Measurements from ENCODE around the gene HPDL.

HPDL gene

GRCh38 chr1:45335855-45336324 lies 9.2 kb downstream of the HPDL start:
- TF ChIP-seq OSR1 (CRISPR knock-in tag; IDR thresholded peaks at IDR 0.05), result no peak
- no peak for TF ChIP-seq ZNF565 (CRISPR knock-in tag; conservative IDR thresholded peaks at IDR 0.05; ENCODE audit: low read depth)
- no peak for TF ChIP-seq TSHZ2 (CRISPR knock-in tag; IDR thresholded peaks at IDR 0.05)
- TF ChIP-seq PPARA (CRISPR knock-in tag; IDR thresholded peaks at IDR 0.05; ENCODE audit: borderline replicate concordance), result no peak
- no peak for TF ChIP-seq RARB (CRISPR knock-in tag; IDR thresholded peaks at IDR 0.05)
- no peak for TF ChIP-seq ZNF70 (CRISPR knock-in tag; IDR thresholded peaks at IDR 0.05)
- TF ChIP-seq TOX (CRISPR knock-in tag; IDR thresholded peaks at IDR 0.05; ENCODE audit: borderline replicate concordance), result no peak
- TF ChIP-seq ZNF8 (CRISPR knock-in tag; IDR thresholded peaks at IDR 0.05), result no peak
- no peak for TF ChIP-seq ZC3H10 (CRISPR knock-in tag; IDR thresholded peaks at IDR 0.05)
- no peak for TF ChIP-seq GLIS3 (CRISPR knock-in tag; IDR thresholded peaks at IDR 0.05)
- TF ChIP-seq ARNTL (CRISPR knock-in tag; IDR thresholded peaks at IDR 0.05; ENCODE audit: borderline replicate concordance, low read depth), result no peak
- TF ChIP-seq ESRRG (CRISPR knock-in tag; IDR thresholded peaks at IDR 0.05), result no peak
- TF ChIP-seq PATZ1 (CRISPR knock-in tag; IDR thresholded peaks at IDR 0.05; ENCODE audit: borderline replicate concordance), result no peak
- ATAC-seq, result no peak

- ATAC-seq, result no peak
- TF ChIP-seq PATZ1 (CRISPR knock-in tag; IDR thresholded peaks at IDR 0.05; ENCODE audit: borderline replicate concordance) (no peak), ZFP3 (CRISPR knock-in tag; IDR thresholded peaks at IDR 0.05) (no peak), OSR1 (CRISPR knock-in tag; IDR thresholded peaks at IDR 0.05) (no peak), CSRNP3 (CRISPR knock-in tag; IDR thresholded peaks at IDR 0.05) (no peak), ARNTL (CRISPR knock-in tag; IDR thresholded peaks at IDR 0.05; ENCODE audit: borderline replicate concordance, low read depth) (no peak), CREB5 (CRISPR knock-in tag; IDR thresholded peaks at IDR 0.05; ENCODE audit: low read depth) (no peak), PPARA (CRISPR knock-in tag; IDR thresholded peaks at IDR 0.05; ENCODE audit: borderline replicate concordance) (no peak), ZC3H10 (CRISPR knock-in tag; IDR thresholded peaks at IDR 0.05) (no peak), TCF4 (CRISPR knock-in tag; IDR thresholded peaks at IDR 0.05; ENCODE audit: borderline replicate concordance) (no peak)
These were observed 11.1 kb downstream of the HPDL start for GRCh38 chr1:45337630-45338325.

- ATAC-seq, result peak; percentile 93
- TF ChIP-seq ZNF565 (CRISPR knock-in tag; conservative IDR thresholded peaks at IDR 0.05; ENCODE audit: low read depth) (no peak), ZC3H10 (CRISPR knock-in tag; IDR thresholded peaks at IDR 0.05) (no peak), PPARA (CRISPR knock-in tag; IDR thresholded peaks at IDR 0.05; ENCODE audit: borderline replicate concordance) (0 out of 2 replicates have a peak, but pooled peaks have one; percentile 37), OSR1 (CRISPR knock-in tag; IDR thresholded peaks at IDR 0.05) (no peak), PATZ1 (CRISPR knock-in tag; IDR thresholded peaks at IDR 0.05; ENCODE audit: borderline replicate concordance) (no peak)
These were observed 13.3 kb downstream of the HPDL start, which contains the start of the genes MUTYH and TOE1 for GRCh38 chr1:45339789-45340558. TSS of gene MUTYH (minus strand) at chr1:45340440. CDS start at chr1:45334505, 5,935 bp downstream. TSS of gene TOE1 (plus strand) at chr1:45340170. CDS start at chr1:45340253, 83 bp downstream.

Data from SK-N-SH treated with all-trans-retinoic acid at 6 μM for 48 hours (cell line).